Vagina (tissue), 2 donors: ENCODE data around the gene PPP2CA. TPM values are rescaled to one million over a fixed set of nuclear protein-coding genes. Genes with fewer than 3 reads are reported as not detected.

Experiments
- DNase-seq, 2 donors: peaks; one replicate each; pipeline ENCODE4 v3.0.0-alpha.2; 2017; ENCODE audit errors: extremely low spot score in 2 of 2
- H3K27ac ChIP-seq: fragments of 200-600 bp; sonication (generic); one replicate; pipeline ENCODE4 v1.5.1; 2019
- H3K27me3 ChIP-seq: fragments of 200-600 bp; sonication (generic); one replicate; pipeline ENCODE4 v1.5.1; 2019
- H3K36me3 ChIP-seq, 2 donors: fragments of 200-600 bp; sonication (generic); one replicate each; pipeline ENCODE4 v1.5.1; 2017 to 2019
- H3K4me1 ChIP-seq: fragments of 200-600 bp; sonication (generic); one replicate; pipeline ENCODE4 v1.5.1; 2019
- H3K4me3 ChIP-seq, 2 donors: fragments of 200-600 bp; sonication (generic); 1 replicate in 1 of 2; 2 replicates in 1 of 2; pipeline ENCODE4 v1.5.1; 2016 to 2019
- H3K9me3 ChIP-seq: fragments of 200-600 bp; sonication (generic); one replicate; pipeline ENCODE4 v1.5.1; 2019
- CTCF ChIP-seq, 3 experiments: fragments of 450-650 bp in 2 of 3; fragments of 200-600 bp in 1 of 3; sonication (generic) in 1 of 3; IDR thresholded peaks; one replicate each; pipeline ENCODE4 v1.5.1; 2017 to 2019; ENCODE audit warnings: antibody characterized with exemption in 3 of 3, mild to moderate bottlenecking in 2 of 3, moderate library complexity in 2 of 3
- POLR2A ChIP-seq, 2 donors: fragments of 450-650 bp; IDR thresholded peaks; one replicate each; pipeline ENCODE4 v1.6.1; 2017; ENCODE audit warnings: antibody characterized with exemption in 2 of 2, mild to moderate bottlenecking in 2 of 2, moderate library complexity in 2 of 2
- POLR2AphosphoS5 ChIP-seq, 2 donors: sonication (generic); formaldehyde crosslinking; IDR thresholded peaks; one replicate each; pipeline ENCODE4 v1.9.0; 2017; ENCODE audit warnings: antibody characterized with exemption in 2 of 2, mild to moderate bottlenecking in 2 of 2, low read depth in 1 of 2; ENCODE audit not compliant: insufficient read depth in 1 of 2
- intact Hi-C: fragments of 100-400 bp; cut with DNase I; formaldehyde crosslinking; loops from one replicate; pipeline ENCODE4 v1.15.1; 2023
- total RNA-seq: library from RNA; depleted of rRNA; stranded (reverse); fragments of >200 nt; gene quantifications from one replicate; pipeline ENCODE4 v1.2.3, GENCODE V29; 2016

The PPP2CA gene
- total RNA-seq, 1 donor from 2014 or later = 56.2 TPM

GRCh38 chr5:134195666-134196065, 30.2 kb downstream of the PPP2CA start:
- no peaks in the 10 kb centered on the region for H3K4me1 ChIP-seq
- no peak overlapping the region for H3K27ac ChIP-seq
- H3K4me3 ChIP-seq = no peak overlapping the region
- intact Hi-C loops = no loop called here
- TF ChIP-seq POLR2AphosphoS5 (IDR thresholded peaks at IDR 0.05; ENCODE audit: insufficient read depth in 1 of 2, low read depth in 1 of 2) = no peak
- TF ChIP-seq POLR2A (IDR thresholded peaks at IDR 0.05) = no peak
- TF ChIP-seq CTCF (IDR thresholded peaks at IDR 0.05) = no peak
- DNase-seq = no peak
- H3K36me3 ChIP-seq = peaks cover 0 to 48% of the 10 kb centered on the region in 2 donors
- H3K9me3 ChIP-seq = no peaks in the 10 kb centered on the region
- no peaks in the 10 kb centered on the region for H3K27me3 ChIP-seq

- Histone ChIP-seq H3K9me3 (no peaks in the 10 kb centered on the region), H3K36me3 (no peaks in the 10 kb centered on the region), H3K27ac (no peak overlapping the region), H3K27me3 (no peaks in the 10 kb centered on the region), H3K4me3 (no peak overlapping the region), H3K4me1 (no peaks in the 10 kb centered on the region)
- DNase-seq = no peak
- intact Hi-C loops = loop anchor here (10.0 kb wide), 1 partner anchor 396 kb away; no protein-coding TSS in a partner anchor
- TF ChIP-seq CTCF (IDR thresholded peaks at IDR 0.05) = no peak
- TF ChIP-seq POLR2AphosphoS5 (IDR thresholded peaks at IDR 0.05; ENCODE audit: insufficient read depth in 1 of 2, low read depth in 1 of 2) = no peak
- no peak for TF ChIP-seq POLR2A (IDR thresholded peaks at IDR 0.05)
Measured at GRCh38 chr5:134189031-134189430, 36.8 kb downstream of the PPP2CA start.

- no peak for DNase-seq
- Histone ChIP-seq H3K36me3 (no peaks in the 10 kb centered on the region), H3K27ac (no peak overlapping the region), H3K4me1 (no peaks in the 10 kb centered on the region), H3K9me3 (no peaks in the 10 kb centered on the region), H3K4me3 (no peak overlapping the region), H3K27me3 (no peaks in the 10 kb centered on the region)
- intact Hi-C loops = loop anchor here (10.0 kb wide), 1 partner anchor 397 kb away; no protein-coding TSS in a partner anchor
- TF ChIP-seq POLR2A (IDR thresholded peaks at IDR 0.05) (no peak), CTCF (IDR thresholded peaks at IDR 0.05) (no peak), POLR2AphosphoS5 (IDR thresholded peaks at IDR 0.05; ENCODE audit: insufficient read depth in 1 of 2, low read depth in 1 of 2) (no peak)
Measured at GRCh38 chr5:134188092-134188491, 37.8 kb downstream of the PPP2CA start.

GRCh38 chr5:134184155-134185135, 41.4 kb downstream of the PPP2CA start:
- Histone ChIP-seq H3K27me3 (no peaks in the 10 kb centered on the region), H3K27ac (no peak overlapping the region), H3K4me1 (no peaks in the 10 kb centered on the region), H3K4me3 (no peak overlapping the region), H3K36me3 (no peaks in the 10 kb centered on the region), H3K9me3 (no peaks in the 10 kb centered on the region)
- TF ChIP-seq POLR2A (IDR thresholded peaks at IDR 0.05) (no peak), CTCF (IDR thresholded peaks at IDR 0.05) (peak; percentile 57 to 92 (median 89))
- intact Hi-C loops = loop anchor here (5.0 to 10.0 kb wide), 2 partner anchors 103 to 400 kb away; no protein-coding TSS in a partner anchor
- DNase-seq = no peak

GRCh38 chr5:134183481-134183880, 42.4 kb downstream of the PPP2CA start:
- Histone ChIP-seq H3K9me3 (no peaks in the 10 kb centered on the region), H3K36me3 (no peaks in the 10 kb centered on the region), H3K4me1 (no peaks in the 10 kb centered on the region), H3K4me3 (no peak overlapping the region), H3K27me3 (no peaks in the 10 kb centered on the region), H3K27ac (no peak overlapping the region)
- intact Hi-C loops = loop anchor here (5.0 to 10.0 kb wide), 2 partner anchors 104 to 401 kb away; no protein-coding TSS in a partner anchor
- DNase-seq = no peak
- no peak for TF ChIP-seq CTCF (IDR thresholded peaks at IDR 0.05)
